Stimulated activated CD4-positive, alpha-beta T cell treated with anti-CD3 and anti-CD28 coated beads, Interleukin-15, amount 100 ng/mL, for 1 hour (primary cell): ENCODE measurements around the gene KLHDC4.

Experiments used
- DNase-seq, 2 donors: peaks; one replicate each; pipeline ENCODE4 v3.0.0-alpha.2; 2020; ENCODE audit warnings: low read depth in 1 of 2, low spot score in 1 of 2

Gene KLHDC4

DNA sequence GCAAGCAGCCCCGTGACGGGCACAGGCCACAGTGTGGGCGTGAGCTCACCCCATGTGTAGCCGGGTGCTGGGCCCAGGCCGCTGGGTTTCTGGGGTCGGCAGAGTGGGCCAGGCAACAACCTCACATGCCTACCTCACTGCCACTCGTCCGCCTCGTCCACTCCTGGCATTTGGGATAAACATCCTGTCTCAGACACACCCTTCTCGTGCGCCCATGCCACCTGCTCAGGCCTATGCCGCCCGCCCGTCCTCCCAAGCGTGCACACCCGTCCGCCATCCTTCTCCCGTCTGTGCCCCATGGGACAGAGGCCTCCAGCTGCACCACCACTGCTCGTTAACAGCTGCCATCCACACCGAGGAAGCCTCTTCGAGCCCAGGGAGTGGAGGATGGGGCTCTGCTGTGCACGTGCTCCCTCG, 64.3 kb downstream of the KLHDC4 start:
- DNase-seq = no peak

DNA sequence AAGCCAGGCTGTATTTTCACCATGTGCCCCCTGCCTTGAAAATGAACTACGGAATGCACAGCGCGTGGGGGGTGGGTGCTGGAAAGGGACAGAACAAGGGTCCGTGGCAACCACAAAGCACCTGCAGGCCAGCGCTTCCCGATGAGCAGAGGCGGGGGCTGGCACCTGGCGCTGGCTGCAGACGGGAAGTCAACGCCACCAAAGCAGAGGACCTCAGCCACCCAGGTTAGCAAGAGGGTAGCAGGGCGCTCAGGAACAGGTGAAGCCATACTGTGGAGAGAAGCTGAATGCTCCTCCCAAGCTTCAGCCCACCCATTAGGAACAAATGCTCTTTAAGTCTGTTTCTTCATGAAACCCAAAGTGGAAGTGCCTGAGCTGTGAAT, 64.7 kb downstream of the KLHDC4 start:
- DNase-seq = no peak

DNA sequence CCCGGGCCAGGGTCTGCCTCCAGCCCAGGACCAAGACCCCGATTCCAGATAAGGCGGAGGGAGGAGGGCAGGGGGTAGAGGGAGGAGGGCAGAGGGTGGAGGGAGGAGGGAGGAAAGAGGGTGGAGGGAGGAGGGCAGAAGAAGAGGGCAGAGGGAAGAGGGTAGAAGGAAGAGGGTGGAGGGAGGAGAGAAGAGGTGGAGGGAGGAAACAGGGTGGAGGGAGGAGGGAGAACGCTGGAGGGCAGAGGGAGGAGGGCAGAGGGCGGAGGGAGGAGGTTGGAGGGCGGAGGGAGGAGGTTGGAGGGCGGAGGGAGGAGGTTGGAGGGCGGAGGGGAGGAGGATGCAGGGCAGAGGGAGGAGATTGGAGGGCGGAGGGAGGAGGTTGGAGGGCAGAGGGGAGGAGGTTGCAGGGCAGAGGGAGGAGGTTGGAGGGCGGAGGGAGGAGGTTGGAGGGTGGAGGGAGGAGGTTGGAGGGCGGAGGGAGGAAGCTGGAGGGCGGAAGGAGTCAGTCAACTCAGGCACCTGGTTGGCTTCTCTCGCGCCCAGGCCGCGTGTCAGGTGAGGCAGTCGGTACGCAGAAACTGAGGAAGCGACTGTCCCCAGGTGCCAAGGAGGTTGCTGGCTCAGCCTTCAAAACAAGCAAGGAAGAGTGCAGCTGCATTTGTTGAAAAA, 65.2 kb downstream of the KLHDC4 start:
- no peak for DNase-seq

DNA sequence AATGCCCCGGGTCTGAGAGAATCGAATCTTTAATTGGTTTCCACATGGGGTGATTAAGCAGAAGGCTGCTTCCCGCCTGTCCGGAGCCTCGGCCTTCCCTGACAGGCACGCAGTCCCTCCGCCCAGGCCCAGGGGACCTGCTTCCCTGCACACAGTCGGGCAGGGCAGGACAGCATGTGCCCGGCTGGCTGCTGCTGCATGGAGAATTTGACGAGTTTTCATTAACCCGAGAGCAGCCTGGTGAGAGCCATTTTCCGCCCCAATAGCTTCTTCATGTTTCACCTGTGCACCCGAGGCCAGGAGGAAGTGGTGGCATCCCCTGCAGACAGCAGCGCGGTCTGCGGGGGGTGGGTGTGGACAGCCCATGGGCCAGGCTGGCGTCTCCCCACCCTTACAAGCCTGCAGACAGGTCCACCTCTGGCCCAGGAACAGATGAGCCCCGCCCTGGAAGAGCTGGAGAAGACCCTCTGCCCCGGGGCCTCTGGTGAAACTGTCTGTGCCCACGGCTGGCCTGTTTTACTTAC, 67.0 kb downstream of the KLHDC4 start:
- no peak for DNase-seq

DNA sequence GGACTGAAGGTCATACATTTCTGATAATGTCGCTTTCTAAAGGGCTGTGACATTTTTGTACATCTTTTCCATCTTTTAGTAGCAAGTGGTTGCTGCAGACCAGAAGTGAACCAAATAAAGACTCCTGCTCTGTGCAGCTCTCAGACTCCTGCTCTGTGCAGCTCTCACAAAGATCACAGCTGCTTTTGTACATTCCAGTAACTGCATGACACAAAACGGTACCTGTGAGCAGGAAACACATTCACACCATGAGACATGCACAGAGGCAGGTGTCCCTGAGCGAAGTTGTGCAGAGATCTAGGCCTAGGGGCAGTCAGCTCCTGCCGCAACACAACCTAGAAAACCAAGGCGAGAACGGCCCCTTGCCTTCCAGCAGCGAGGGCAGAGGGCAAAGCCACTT, 67.5 kb downstream of the KLHDC4 start:
- DNase-seq = no peak

DNA sequence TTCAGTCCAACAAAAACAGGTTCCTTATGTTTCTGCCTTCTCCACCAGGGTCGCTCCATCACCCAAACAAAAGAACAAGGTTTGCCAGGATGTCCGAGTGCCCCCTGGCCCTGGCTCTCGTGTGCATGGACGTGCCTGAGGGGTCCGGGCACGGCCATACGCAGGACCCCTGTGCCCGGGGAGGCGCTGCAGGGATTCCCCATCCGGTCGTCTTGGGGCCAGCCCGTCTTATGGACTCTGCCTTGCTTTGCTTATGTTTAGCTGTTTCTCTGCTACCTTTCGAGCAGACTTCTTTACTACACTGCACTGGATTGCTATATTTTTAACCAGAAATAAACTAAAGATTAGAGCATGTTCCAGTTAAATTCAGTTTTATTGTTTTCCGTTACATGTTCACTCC, 68.0 kb downstream of the KLHDC4 start:
- DNase-seq = no peak

GRCh38 chr16:87697256-87697655, 68.5 kb downstream of the KLHDC4 start:
- DNase-seq = no peak

GRCh38 chr16:87696726-87697125, 69.1 kb downstream of the KLHDC4 start:
- DNase-seq = no peak

DNA sequence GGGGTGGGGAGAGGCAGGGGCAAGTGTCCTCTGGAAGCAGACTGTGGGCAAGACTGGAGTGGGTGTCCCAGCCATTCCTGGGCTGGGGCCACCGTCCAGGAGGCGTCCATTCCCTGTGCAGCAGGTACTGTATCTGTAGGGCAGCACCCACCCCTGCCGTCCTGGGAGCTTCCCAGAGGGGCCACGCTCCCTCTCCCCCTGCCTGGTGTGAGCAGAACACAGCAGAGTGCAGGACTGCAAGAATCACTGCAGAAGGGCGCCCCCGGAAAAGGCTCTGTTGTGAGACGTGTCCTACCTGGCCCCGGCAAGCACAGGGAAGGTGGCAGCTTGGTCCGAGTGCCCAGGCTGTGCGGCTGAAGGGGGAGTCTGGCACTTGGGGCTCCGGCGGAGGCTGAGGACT, 70.3 kb downstream of the KLHDC4 start:
- no peak for DNase-seq

DNA sequence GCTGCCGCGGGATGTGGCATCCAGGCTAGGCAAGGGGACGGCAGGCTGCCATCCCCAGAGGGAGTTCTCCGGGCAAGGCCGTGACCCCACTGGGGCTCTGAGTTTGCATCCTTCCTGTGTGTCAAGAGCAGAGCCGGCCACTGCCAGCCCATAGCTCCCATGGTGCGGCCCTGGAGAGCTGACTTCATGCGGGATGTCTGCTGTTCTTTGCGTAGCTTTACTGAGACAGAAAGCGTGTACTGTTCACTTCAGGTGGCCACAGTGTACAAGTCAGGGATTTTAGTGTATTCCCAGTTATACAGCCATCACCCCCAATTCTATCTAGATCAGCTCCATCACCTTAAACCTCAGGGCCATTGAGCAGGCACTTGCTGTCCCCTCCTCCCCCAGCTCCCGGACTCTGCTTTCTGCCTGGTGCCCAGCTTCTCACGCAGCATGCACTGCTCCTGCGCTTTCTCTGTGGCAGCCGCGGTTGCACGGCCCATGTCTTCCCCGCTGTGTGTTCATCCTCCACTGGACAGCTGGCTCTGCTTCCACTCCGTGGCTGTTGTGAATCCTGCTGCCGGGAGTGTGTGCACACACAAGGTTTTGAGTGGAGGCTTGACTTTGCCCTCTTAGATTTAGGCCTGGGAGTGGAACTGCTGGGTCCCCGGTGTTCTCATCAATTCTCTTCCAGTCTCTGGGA, 71.2 kb downstream of the KLHDC4 start:
- no peak for DNase-seq

DNA sequence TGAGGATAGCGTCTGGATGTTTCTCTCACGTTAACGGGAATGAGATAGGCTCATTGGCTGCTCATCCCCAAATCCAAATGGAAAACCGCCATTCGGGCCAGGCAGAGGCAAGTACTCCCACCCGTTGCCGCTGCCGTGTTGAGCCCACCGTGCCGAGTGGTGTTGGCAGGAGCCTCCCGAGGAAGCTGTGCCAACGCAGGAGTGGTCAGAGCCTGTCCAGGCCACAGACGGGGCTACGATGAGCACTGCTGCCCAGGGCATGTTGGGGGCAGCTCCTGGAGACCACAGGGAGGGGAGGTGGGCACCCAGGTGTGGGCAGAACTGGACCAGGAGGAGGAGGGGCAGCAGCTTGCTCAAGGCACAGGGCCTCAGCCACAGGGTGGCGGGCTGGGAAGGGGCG, 72.0 kb downstream of the KLHDC4 start:
- DNase-seq = no peak

GRCh38 chr16:87692756-87693155, 73.0 kb downstream of the KLHDC4 start:
- no peak for DNase-seq

DNA sequence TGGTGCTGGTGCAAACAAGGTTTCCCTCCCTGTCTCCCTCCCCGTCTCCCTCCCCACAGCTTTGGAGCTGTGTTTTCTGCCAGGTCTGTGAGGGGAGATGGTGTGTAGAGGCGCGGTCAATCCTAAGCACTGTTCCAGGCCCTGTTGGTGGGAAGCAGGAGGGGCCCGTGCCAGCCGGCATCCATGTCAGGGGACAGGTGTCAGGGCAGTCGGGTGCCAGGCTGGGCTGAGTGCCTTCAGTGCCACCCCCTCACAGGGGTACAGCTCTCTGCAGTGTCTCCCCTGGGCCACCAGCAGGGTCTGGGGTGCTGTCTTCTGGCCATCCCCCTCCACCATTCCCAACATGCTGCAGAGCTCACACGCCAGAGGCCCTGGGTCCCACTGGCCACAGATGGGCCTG, 73.6 kb downstream of the KLHDC4 start:
- no peak for DNase-seq

DNA sequence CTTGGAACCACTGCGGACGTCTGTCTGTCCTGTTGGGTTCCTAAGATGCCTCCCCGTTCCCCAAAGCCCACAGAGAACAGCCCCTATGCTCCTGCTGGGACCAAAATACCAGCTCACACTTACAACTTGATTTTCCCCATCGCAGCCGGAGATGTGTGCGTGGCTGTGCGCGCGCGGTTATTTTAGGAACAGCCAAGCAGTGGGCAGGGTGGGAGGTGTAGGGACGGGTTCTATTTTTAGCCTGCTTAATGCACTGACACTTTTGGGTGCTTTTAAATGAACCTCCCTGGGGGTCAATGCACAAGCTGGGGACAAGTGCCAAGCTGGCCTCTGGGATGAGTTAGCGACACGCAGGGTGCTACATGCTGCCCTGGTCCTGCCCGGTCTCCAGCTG, 74.1 kb downstream of the KLHDC4 start:
- DNase-seq = no peak

- DNase-seq = no peak
Measured at GRCh38 chr16:87690911-87691685, 74.7 kb downstream of the KLHDC4 start.

DNA sequence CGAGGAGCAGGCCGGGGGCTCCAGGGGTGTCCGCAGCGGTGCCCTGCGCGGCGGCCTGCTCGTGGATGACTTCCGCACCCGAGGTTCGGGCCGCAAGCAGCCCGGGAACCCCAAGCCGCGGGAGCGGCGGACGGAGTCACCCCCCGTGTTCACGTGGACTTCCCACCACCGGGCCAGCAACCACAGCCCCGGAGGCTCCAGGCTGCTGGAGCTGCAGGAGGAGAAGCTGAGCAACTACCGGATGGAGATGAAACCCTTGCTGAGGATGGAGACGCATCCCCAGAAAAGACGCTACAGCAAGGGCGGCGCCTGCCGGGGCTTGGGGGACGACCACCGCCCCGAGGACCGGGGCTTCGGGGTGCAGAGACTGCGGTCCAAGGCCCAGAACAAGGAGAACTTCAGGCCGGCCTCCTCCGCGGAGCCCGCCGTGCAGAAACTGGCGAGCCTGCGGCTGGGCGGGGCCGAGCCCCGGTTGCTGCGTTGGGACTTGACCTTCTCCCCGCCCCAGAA, 75.8 kb downstream of the KLHDC4 start:
- no peak for DNase-seq

GRCh38 chr16:87688876-87689815, 76.6 kb downstream of the KLHDC4 start:
- DNase-seq = no peak

DNA sequence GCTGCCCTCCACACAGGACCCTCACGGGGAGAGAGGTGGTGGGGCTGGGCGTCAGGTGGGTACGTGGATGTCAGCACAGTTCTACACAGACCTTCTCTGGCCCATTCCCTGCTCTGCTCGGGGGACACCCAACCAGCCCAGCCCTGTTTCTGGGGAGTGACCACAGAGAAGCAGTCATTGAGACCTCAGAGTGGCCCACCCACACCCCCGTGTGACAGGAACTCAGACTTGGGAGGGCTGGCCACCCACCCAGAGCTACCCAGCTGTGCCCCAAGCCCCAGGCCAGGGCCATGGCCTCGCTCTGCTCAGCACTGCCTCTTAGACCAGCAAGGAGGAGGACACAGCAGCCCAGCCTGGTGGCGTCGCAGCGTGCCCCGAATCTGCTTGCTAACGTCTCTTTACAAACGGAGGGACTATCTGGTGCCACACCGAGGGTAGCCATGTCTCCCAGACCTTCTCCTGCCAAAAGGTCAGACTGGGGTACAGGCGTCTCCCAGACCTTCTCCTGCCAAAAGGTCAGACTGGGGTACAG, 77.7 kb downstream of the KLHDC4 start:
- no peak for DNase-seq

DNA sequence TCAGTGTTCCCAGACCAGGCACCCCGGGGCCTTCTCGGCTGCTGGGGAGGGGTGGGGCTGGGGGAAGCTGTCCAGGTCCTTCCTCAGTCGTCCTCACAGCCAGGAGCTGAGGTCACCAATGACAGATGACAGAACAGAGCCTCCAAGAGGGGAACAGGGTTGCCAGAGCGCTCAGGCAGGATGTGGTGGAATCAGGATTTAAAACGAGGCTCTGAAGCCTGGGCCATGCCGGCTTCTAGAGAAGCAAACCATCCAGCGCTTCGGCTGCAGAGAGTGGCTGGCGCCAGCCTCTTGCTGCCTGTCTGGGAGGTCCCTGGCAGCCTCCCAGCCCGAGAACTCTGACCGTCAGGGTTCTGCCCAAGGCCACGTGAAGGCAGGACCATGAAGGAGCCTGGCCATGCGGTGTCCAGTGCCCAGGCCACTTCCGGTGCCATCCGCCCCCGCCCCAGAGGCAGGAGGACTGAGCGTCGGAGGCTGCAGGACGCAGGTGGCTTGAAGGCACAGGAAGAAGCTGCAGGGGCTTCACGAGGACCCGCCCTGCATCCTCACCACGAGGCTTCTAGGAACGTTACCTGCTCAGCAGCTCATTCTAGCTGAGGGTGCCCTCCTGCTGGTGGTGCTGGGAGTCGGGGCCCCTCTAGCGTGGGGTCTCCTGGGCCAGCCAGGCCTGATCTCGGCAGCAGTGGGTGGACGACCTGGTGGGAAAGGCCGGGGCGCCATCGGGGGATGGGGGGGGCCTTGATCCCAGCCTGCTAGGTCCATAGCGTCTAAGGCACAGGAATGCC, 78.5 kb downstream of the KLHDC4 start:
- DNase-seq = no peak

DNA sequence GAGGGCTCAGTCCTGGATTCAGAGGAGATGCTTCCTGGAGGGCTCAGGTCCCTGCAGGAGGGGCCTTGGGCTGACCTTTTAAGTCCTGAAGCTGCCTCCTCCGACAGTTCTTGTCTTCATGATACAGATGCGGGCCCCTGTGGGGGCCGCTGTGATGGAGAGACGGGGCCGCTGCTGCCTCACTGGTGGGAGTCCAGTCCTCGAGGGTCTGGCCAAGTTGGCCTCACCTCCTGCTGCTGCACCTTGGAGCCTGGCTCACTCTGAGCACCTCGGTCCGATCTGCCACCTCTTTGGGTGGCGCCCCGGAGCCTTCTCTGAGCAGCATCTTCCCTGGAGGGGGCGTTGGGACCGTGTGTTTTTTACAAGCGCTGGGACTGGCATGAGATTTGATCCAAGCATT, 79.1 kb downstream of the KLHDC4 start:
- no peak for DNase-seq
